Stimulated activated naive CD4-positive, alpha-beta T cell (primary cell): ENCODE results near the gene CDK17.
"Not testable (repeated sequence)": the region's sequence is repeated elsewhere in the genome, so short reads cannot be mapped to it uniquely, and the experiment has no call there.

Experiments used
- DNase-seq, 6 experiments: peaks; one replicate each; lab custom pipeline; 2025; lab: John Stamatoyannopoulos, UW

The CDK17 gene

DNA sequence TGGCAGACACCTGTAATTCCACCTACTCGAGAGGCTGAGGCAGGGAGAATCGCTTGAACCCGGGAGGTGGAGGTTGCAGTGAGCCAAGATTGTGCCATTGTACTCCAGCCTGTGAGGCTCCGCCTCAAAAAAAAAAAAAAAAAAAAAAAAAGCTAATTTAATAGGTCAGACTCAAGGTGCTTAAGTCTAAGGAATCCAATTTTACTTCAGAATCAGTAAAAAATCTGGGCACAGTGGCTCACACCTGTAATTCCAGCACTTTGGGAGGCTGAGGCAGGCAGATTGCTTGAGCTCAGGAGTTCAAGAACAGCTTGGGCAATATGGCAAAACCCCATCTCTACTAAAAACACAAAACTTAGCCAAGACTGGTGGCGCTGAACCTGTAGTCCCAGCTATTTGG lies 7.0 kb downstream of the CDK17 start:
- not testable (repeated sequence) for DNase-seq

DNA sequence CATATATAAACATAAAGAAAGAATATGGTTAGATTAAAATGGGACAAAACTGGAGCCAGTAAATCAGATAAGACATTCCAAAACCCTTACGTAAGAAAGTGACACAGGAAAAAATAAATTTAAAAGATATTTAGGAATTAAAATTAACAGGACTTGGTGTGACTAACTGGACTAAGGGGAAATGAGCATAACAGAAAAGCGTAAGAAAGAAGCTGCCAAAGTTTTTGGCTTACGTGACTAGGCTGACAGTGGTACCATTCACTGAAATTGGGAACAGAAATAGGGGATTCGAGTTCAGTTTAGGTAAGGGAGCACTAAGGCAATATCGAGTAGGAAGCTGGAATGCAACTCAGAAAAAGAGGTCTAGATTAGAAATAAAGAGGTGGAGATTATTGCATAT lies 7.8 kb downstream of the CDK17 start:
- DNase-seq, result no peak

GRCh38 chr12:96387981-96388380 lies 12.3 kb downstream of the CDK17 start:
- no peak for DNase-seq

GRCh38 chr12:96386794-96387193 lies 13.4 kb downstream of the CDK17 start:
- no peak for DNase-seq

DNA sequence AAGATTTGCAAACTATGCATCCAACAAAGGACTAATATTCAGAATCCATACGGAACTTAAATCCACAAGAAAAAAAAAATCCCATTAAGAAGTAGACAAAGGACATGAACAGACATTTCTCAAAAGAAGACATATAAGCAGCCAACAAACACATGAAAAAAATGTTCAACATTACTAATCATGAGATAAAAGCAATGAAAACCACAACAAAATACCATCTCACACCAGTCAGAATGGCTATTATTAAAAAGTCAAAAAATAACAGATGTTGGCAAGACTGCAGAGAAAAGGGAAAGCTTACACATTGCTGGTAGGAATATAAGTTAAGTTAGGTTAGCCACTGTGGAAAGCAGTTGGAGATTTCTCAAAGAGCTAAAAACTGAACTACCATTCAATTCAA lies 16.2 kb downstream of the CDK17 start:
- DNase-seq, result no peak

DNA sequence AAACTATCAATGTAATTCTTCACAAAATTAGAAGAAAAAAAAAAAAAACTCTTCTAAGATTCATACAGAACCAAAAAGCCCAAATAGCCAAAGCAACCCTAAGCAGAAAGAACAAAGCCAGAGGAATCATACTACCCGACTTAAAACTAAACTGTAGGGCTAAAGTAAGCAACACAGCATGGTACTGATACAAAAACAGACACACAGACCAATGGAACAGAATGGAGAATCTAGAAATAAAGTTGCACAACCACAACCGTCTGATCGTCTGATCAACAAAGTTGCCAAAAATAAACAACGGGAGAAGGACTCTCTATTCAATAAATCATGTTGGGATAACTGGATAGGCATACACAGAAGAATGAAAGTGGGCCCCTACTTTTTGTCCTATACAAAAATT lies 16.9 kb downstream of the CDK17 start:
- DNase-seq, result no peak

DNA sequence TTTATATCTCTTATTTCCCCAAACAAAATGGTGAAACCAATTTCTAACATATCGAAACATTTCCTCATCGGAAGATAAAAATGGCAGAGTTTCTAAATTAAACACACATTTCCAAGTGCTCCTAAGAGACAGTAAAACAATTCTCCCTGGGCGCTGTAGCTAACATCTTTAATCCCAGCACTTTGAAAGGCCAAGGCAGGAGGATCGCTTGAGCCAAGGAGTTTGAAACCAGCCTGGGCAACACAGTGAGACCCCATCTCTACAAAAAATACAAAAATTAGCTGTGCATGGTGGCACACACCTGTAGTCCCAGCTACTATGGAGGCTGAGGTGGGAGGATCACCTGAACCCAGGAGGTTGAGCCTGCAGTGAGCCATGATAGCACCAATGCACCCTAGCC lies 20.5 kb downstream of the CDK17 start:
- not testable (repeated sequence) for DNase-seq

DNA sequence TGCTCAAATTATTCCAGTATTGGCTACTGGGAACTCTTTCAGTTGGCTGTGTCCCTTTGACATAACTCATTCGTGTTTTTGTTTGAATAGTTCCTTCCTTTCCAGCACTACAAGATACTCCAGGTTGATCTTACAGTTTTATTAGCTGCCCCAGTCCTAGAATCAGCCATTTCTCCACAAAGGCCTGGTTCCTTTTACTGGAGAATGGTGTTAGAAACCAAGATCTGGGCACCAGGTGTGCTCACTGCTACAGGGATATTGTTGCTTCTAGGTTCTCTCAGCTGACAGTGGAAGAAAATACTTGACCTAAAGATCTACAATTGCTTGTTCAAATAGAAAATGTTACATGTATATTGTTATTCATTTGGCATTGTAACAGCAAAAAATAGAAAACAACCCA lies 21.9 kb downstream of the CDK17 start:
- no peak for DNase-seq

- DNase-seq, result no peak
Measured at GRCh38 chr12:96376865-96377264, 23.4 kb downstream of the CDK17 start.

- DNase-seq, result no peak
Measured at GRCh38 chr12:96375841-96376604, 24.2 kb downstream of the CDK17 start.

DNA sequence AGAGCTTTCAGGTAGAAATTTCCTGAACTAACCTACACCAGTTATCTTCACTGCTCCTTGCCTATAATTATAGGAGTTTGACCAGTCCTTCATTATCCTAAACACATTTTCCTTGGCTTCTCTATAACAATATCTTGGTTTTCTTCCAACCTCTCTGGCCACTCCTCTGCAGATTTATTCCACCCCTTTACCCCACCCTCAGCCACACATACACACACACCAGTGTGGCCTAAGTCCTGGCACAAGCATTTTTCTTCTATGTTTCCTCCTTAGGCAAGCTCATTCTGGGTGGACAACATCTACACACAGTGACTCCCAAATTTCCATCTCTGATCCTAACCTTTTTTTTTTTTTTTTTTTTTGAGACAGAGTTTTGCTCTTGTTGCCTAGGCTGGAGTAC lies 25.1 kb downstream of the CDK17 start:
- no peak for DNase-seq

GRCh38 chr12:96371790-96372699 lies 28.2 kb downstream of the CDK17 start:
- DNase-seq, result no peak

- no peak for DNase-seq
Measured at GRCh38 chr12:96371138-96371789, 29.0 kb downstream of the CDK17 start.

- no peak for DNase-seq
Measured at GRCh38 chr12:96368687-96369086, 31.6 kb downstream of the CDK17 start.

DNA sequence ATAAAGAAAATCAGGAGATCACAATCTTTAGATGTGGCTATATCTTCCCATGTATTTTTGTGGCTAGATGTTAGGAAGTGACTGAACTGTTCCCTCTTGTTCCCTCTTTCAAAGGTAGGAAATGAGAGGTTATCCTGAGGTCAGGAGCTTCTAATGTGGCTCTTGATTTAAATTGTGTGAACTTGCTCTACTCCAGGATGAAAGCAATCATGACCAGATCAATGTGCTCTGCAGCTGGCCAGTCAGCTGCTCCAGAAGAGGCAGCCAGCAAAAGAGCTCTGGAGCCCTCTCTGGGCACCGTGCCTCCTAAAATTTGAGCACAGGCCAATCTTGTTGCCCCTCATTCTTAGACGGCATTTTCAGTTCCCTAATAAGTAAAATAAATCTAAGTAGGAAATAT lies 32.0 kb downstream of the CDK17 start:
- DNase-seq, result no peak

- DNase-seq, result no peak
Measured at GRCh38 chr12:96366381-96366654, 33.9 kb downstream of the CDK17 start.

DNA sequence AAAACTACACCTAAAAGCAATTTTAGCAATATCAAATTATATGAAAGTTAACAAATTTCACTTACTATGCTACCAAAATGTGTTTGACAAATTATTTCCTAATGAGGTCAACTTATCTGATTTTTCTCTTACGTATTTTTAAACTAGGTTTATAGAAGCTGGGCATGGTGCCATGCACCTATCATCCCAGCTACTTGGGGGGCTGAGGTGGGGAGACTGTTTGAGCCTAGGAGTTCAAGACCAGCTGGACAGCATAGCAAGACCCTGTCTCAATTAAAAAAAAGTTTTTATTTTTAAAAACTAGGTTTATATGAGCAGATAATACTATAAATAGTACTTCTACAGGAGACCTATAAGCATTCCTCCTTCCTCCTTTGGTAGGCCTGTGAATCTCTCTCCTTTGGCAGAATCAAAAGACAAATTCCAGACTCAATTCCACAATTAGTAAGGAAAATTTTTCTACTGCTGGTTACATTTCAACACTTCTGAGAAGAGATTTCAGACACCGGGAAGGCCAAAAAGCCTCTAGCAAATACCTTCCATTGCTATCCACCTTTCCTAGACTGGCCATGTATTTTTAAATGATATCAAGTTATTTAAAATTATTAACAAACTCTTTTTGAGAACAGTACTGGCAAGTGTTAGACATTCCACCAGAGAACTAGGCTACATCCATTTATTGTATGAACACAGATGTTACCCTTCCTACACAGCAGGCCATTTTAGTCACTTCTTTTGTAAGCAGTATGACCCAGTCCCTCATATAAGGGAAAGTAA lies 34.4 kb downstream of the CDK17 start:
- no peak for DNase-seq

DNA sequence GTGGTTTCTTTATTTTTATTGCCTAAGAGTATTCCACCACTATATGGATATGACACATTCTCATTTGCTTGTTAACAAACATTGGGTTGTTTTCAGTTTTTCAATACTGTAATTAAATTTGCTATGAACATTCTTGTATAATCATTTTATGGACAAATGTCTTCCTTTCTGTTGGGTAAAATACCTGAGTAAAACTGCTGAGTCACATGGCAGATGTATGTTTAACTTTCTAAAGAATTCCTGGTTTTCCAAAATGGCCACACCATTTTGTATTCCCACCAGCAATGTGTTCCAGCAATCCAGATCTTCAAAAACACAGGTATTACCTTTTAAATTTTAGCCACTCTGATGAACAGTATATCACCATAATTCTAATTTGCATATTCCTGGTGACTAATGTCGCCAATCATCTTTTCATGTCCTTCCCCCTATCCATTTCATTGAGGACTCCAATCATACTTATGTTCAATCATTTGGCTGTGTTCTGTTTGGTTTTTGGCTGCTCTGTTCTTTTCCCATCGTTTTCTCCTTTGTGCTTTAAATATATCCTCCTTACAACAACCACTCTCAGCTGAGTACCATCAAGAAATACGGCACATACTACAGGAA lies 36.0 kb downstream of the CDK17 start:
- DNase-seq, result no peak

GRCh38 chr12:96361074-96361473 lies 39.2 kb downstream of the CDK17 start:
- no peak for DNase-seq

DNA sequence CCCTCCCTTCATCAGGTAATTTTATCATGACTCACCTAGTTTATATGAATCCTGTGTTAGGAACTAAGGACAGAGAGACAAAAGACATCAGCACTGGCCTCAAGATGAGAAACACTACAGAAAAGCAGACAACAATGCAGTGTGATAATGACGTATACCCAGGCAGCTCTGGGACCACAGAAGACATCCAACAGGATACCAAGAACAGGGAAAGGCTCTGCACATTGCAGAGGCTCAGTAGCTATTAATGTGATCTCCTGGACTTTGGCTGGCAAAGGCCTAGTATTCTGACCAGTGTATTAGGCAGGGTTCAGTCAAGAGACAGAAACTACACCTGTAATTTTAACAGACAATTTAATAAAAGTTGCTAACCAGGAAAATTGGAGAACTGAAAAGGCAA lies 39.7 kb downstream of the CDK17 start:
- no peak for DNase-seq

- no peak for DNase-seq
Measured at GRCh38 chr12:96359328-96359727, 40.9 kb downstream of the CDK17 start.

DNA sequence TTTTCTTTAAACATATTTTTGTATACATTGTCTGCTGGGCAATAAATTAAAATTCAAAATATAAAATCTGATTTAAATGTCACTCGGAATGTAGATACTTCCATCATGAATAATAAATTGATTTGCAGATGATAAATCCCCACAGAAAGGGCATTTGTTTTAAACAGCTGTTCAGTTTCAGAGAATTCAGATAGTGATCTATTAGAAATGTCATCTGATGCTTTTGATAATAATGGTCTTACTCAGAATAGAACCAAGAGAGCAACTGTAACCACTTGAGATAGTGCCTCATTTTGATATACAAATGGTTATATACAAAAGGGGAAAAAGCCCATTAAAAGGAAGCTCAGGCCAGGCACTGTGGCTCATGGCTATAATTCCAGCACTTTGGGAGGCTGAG lies 43.4 kb downstream of the CDK17 start:
- DNase-seq, result no peak
